Gastrocnemius medialis (tissue), 4 donors: ENCODE data around the gene SNX6. TPM values are rescaled to one million over a fixed set of nuclear protein-coding genes. Genes with fewer than 3 reads are reported as not detected.

Experiments used
- ATAC-seq, 2 donors: fragments of 150-250 bp; one replicate each; pipeline ENCODE4 v1.9.1; 2016
- DNase-seq, 2 donors: peaks; one replicate each; pipeline ENCODE4 v3.0.0-alpha.2; 2019
- H3K27ac ChIP-seq, 4 donors: fragments of 200-600 bp; sonication (generic); 1 replicate in 1 of 4; 2 replicates in 3 of 4; pipeline ENCODE4 v1.5.1; 2016 to 2018; ENCODE audit warnings: mild to moderate bottlenecking in 2 of 4, moderate library complexity in 1 of 4
- H3K27me3 ChIP-seq, 3 donors: fragments of 200-600 bp; sonication (generic) in 2 of 3; 1 replicate in 1 of 3; 2 replicates in 2 of 3; pipeline versions ENCODE4 v1.5.1 to v1.6.0; 2016 to 2019; ENCODE audit warnings: mild to moderate bottlenecking in 1 of 3, moderate library complexity in 1 of 3
- H3K36me3 ChIP-seq, 2 donors: fragments of 200-600 bp; sonication (generic) in 1 of 2; one replicate each; pipeline ENCODE4 v1.5.1; 2017 to 2018
- H3K4me1 ChIP-seq, 2 donors: fragments of 200-600 bp; sonication (generic) in 1 of 2; one replicate each; pipeline ENCODE4 v1.5.1; 2016 to 2017; ENCODE audit warnings: mild to moderate bottlenecking in 2 of 2
- H3K4me3 ChIP-seq, 4 donors: fragments of 200-600 bp; sonication (generic) in 3 of 4; 1 replicate in 1 of 4; 2 replicates in 3 of 4; pipeline ENCODE4 v1.5.1; 2016 to 2019; ENCODE audit warnings: mild to moderate bottlenecking in 2 of 4
- H3K9me3 ChIP-seq, 3 donors: fragments of 200-600 bp; sonication (generic) in 2 of 3; 1 replicate in 1 of 3; 2 replicates in 2 of 3; pipeline ENCODE4 v1.5.1; 2016 to 2019
- POLR2A ChIP-seq, 2 donors: fragments of 450-650 bp; IDR thresholded peaks; one replicate each; pipeline ENCODE4 v1.6.1; 2017; ENCODE audit warnings: antibody characterized with exemption in 2 of 2, mild to moderate bottlenecking in 2 of 2, moderate library complexity in 2 of 2
- in situ Hi-C, 4 donors: fragments of 200-750 bp; cut with MboI; loops; one replicate each; pipeline versions ENCODE4 v1.15.0 to v1.8.0; 2017; ENCODE audit warnings: low sequenced_read_pairs in 4 of 4
- intact Hi-C: fragments of 100-400 bp; cut with DNase I; formaldehyde crosslinking; loops from one replicate; pipeline ENCODE4 v1.15.1; 2023; ENCODE audit warnings: low total_unique reads
- total RNA-seq, 4 donors: library from RNA; depleted of rRNA; stranded (reverse); fragments of >200 nt; gene quantifications; one replicate each; pipeline versions ENCODE4 v1.1.0 to v1.2.3, GENCODE V29; 2016
- TF ChIP-seq, protein P1 (sequence below), 5 experiments: fragments of 450-650 bp in 3 of 5; fragments of 200-600 bp in 2 of 5; sonication (generic) in 2 of 5; IDR thresholded peaks in 4 of 5; conservative IDR thresholded peaks in 1 of 5; 1 replicate in 4 of 5; 2 replicates in 1 of 5; pipeline ENCODE4 v1.5.1; 2016 to 2019; ENCODE audit warnings: antibody characterized with exemption in 5 of 5, mild to moderate bottlenecking in 3 of 5, moderate library complexity in 3 of 5

SNX6 gene
- total RNA-seq, 4 donors from 2014 or later, result 73.8 to 113 (median 109) TPM

DNA sequence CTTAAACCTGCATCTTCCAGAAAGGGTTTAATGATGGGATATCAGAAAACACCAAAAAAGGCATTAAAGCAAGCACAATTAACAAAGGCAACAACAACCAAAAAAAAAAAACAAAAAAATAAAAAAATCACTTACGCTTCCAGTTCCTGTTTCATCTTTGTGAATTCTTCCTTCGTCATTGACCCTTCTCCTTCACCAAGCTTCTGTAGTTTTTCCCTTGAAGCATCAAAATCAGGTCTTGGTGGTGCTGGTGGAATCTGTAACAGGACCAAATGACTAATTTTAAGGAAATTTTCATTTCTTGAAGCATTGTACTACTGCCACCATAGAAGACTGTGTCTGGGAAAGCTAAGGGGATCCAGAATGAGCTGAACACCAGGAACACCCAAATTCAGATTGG, 24.5 kb downstream of the SNX6 start:
- no peak overlapping the region for H3K4me3 ChIP-seq
- no peak for ATAC-seq
- in situ Hi-C loops, result no loop called here
- peaks cover 0 to 86% of the 10 kb centered on the region in 2 donors for H3K36me3 ChIP-seq
- H3K9me3 ChIP-seq, result no peaks in the 10 kb centered on the region
- intact Hi-C loops, result no loop called here
- TF ChIP-seq POLR2A (IDR thresholded peaks at IDR 0.05), result no peak
- TF ChIP-seq, protein P1, sequence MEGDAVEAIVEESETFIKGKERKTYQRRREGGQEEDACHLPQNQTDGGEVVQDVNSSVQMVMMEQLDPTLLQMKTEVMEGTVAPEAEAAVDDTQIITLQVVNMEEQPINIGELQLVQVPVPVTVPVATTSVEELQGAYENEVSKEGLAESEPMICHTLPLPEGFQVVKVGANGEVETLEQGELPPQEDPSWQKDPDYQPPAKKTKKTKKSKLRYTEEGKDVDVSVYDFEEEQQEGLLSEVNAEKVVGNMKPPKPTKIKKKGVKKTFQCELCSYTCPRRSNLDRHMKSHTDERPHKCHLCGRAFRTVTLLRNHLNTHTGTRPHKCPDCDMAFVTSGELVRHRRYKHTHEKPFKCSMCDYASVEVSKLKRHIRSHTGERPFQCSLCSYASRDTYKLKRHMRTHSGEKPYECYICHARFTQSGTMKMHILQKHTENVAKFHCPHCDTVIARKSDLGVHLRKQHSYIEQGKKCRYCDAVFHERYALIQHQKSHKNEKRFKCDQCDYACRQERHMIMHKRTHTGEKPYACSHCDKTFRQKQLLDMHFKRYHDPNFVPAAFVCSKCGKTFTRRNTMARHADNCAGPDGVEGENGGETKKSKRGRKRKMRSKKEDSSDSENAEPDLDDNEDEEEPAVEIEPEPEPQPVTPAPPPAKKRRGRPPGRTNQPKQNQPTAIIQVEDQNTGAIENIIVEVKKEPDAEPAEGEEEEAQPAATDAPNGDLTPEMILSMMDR (IDR thresholded peaks at IDR 0.05 in 4 of 5, conservative IDR thresholded peaks at IDR 0.05 in 1 of 5), result no peak
- peak overlapping the region in 1 of 4 donors; percentile 6 for H3K27ac ChIP-seq
- H3K27me3 ChIP-seq, result no peaks in the 10 kb centered on the region
- DNase-seq, result no peak
- H3K4me1 ChIP-seq, result no peaks in the 10 kb centered on the region

DNA sequence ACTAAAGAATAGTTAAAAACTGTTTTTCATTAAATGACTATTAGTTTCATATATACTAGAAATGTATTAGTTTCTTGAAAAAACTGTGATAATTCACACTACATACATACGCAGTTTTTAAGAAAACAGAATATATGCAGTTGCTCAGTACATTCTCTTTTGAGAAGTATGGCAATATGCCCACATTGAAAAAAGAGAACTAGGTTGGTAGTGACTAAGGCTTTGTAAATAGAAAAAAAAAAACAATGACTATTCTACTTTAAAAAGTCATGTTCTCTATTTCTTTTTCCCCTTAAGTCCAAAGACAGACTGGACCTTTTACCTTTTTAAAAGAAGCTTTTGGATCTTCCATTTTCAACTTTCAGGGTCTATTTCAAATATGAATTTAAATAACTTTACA, 25.0 kb downstream of the SNX6 start:
- H3K27ac ChIP-seq, result peak overlapping the region in 1 of 4 donors; percentile 6
- no peaks in the 10 kb centered on the region for H3K27me3 ChIP-seq
- no peaks in the 10 kb centered on the region for H3K9me3 ChIP-seq
- H3K36me3 ChIP-seq, result peaks cover 0 to 91% of the 10 kb centered on the region in 2 donors
- H3K4me3 ChIP-seq, result no peak overlapping the region
- in situ Hi-C loops (no loop called here), intact Hi-C loops (no loop called here)
- H3K4me1 ChIP-seq, result no peaks in the 10 kb centered on the region
- ATAC-seq (no peak), DNase-seq (no peak)
- TF ChIP-seq, protein P1 (IDR thresholded peaks at IDR 0.05 in 4 of 5, conservative IDR thresholded peaks at IDR 0.05 in 1 of 5), result no peak
- TF ChIP-seq POLR2A (IDR thresholded peaks at IDR 0.05), result no peak

DNA sequence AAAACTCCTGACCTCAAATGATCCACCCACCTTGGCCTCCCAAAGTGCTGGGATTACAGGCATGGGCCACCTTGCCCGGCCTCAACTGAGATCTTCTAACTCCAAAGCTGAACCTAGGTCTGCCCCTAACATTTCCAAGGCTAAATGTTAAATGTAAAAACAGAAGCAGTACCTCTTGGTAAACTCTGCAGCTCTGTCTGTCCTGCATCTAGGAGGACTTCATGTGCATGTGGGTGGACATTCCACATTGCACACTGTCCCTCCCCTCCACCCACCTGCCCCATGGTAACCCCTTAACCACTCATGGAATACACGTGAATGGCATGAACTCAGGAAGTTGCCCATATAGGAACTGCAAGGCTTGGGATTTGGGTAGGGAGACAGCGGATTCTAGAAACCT, 33.1 kb downstream of the SNX6 start:
- H3K27me3 ChIP-seq, result no peaks in the 10 kb centered on the region
- H3K4me3 ChIP-seq, result no peak overlapping the region
- in situ Hi-C loops, result no loop called here
- ATAC-seq (no peak), DNase-seq (no peak)
- peaks cover 14 to 35% of the 10 kb centered on the region in 2 donors for H3K4me1 ChIP-seq
- no peak for TF ChIP-seq POLR2A (IDR thresholded peaks at IDR 0.05)
- TF ChIP-seq, protein P1 (IDR thresholded peaks at IDR 0.05 in 4 of 5, conservative IDR thresholded peaks at IDR 0.05 in 1 of 5), result no peak
- H3K36me3 ChIP-seq, result peaks cover 0 to 73% of the 10 kb centered on the region in 2 donors
- H3K9me3 ChIP-seq, result no peaks in the 10 kb centered on the region
- no peak overlapping the region for H3K27ac ChIP-seq
- intact Hi-C loops, result no loop called here

DNA sequence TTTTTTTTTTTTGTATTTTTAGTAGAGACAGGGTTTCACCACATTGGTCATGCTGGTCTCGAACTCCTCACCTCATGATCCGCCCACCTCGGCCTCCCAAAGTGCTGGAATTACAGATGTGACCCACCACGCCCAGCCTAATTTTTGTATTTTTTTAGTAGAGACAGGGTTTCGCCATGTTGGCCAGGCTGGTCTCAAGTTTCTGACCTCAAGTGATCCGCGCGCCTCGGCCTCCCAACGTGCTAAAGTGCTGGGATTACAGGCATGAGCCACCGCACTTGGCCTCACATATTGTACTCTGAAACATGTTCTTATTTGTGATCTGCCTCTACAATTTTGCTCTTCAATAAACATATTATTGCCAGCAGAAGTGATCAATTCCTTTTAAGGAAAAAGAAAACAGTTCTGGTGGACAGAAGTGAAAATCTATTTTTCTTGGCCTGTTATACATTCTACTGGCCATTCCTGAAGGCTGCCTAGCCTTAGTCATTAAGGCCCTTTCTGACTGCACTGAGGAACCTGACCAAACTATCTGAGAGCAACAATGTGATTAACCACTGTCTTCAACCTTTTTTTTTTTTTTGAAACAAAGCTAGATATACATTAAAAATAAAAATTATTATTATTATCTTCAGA, 36.1 kb downstream of the SNX6 start:
- H3K9me3 ChIP-seq, result no peaks in the 10 kb centered on the region
- peak in 1 of 2 donors; percentile 58 for DNase-seq
- in situ Hi-C loops (no loop called here), intact Hi-C loops (loop anchor here (2.0 kb wide), 2 partner anchors 37 to 121 kb away; partner anchors contain the start of genes CFL2 and SNX6)
- H3K4me3 ChIP-seq, result no peak overlapping the region
- peak overlapping the region; percentile 69 to 84 (median 80) for H3K27ac ChIP-seq
- H3K27me3 ChIP-seq, result no peaks in the 10 kb centered on the region
- peaks cover 22 to 49% of the 10 kb centered on the region in 2 donors for H3K4me1 ChIP-seq
- TF ChIP-seq, protein P1 (IDR thresholded peaks at IDR 0.05 in 4 of 5, conservative IDR thresholded peaks at IDR 0.05 in 1 of 5), result no peak
- TF ChIP-seq POLR2A (IDR thresholded peaks at IDR 0.05), result no peak
- peak; percentile 20 to 48 for ATAC-seq
- H3K36me3 ChIP-seq, result peaks cover 0 to 66% of the 10 kb centered on the region in 2 donors
